ENCODE measurements around the gene GNA12. TPM values are rescaled to one million over a fixed set of nuclear protein-coding genes. Genes with fewer than 3 reads are reported as not detected.

The GNA12 gene
- total and polyA plus RNA-seq, 2 of the 4 experiments (the other 2 are of a cell fraction), result 14.3 to 93.9 TPM

DNA sequence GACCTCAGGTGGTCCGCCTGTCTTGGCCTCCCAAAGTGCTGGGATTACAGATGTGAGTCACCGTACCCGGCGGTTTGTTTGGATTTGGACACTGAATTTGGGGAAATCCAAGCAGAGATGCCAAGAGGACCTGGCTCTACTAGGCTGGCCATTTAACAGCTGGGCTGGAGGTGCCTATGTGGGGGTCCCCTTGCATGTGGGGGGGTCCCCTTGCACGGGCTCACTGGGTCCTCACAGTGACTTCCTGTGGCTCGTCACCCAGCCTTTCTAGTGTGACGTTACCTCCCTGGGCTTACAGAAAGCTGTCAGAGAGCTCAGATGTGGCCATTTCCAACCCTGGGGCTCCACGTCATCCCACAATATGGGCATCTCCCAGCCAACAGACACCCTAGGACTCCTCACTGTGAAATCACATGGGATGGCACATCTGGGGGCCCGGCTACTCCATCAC is 49.3 kb upstream of the GNA12 start:
- no peak overlapping the region for H2BK120ac ChIP-seq (ENCODE audit: low read depth, low read length)
- CTCF ChIA-PET, result no interaction called here
- no peaks in the 10 kb centered on the region for H3K36me3 ChIP-seq (ENCODE audit: control insufficient read depth, insufficient read depth, low read length)
- no peak overlapping the region for H2AK5ac ChIP-seq (ENCODE audit: low read depth, low read length)
- WGBS, 2 experiments (ENCODE audit: extremely low coverage in 2 of 2, insufficient read length in 1 of 2), result no CpG with 5 or more reads among the region's 9 CpGs
- H3K23ac ChIP-seq (ENCODE audit: low read depth, low read length), result no peak overlapping the region
- in situ Hi-C loops (cut with MboI; ENCODE audit: low sequenced_read_pairs), result no loop called here
- H4K20me1 ChIP-seq (ENCODE audit: insufficient read depth, low read length), result no peaks in the 10 kb centered on the region
- no peak overlapping the region for H3K14ac ChIP-seq (replicated peaks; ENCODE audit: low read depth, low read length)
- no peak overlapping the region for H4K5ac ChIP-seq (ENCODE audit: low read depth, low read length)
- no peak overlapping the region for H3K18ac ChIP-seq (ENCODE audit: low read depth, low read length)
- H3K9me1 ChIP-seq (ENCODE audit: insufficient read depth, low read length), result no peaks in the 10 kb centered on the region
- no peaks in the 10 kb centered on the region for H3K79me1 ChIP-seq (ENCODE audit: low read depth in 1 of 2, low read length in 2 of 2)
- H3K4me1 ChIP-seq (ENCODE audit: control insufficient read depth, insufficient read depth, low read length), result no peaks in the 10 kb centered on the region
- dilution Hi-C loops (cut with HindIII; ENCODE audit: low sequenced_read_pairs, unreplicated experiment), result no loop called here
- BruUV-seq (replicated peaks), result no TSS peak
- H2BK15ac ChIP-seq (ENCODE audit: low read depth, low read length), result no peak overlapping the region
- no peak overlapping the region for H3K4ac ChIP-seq (ENCODE audit: low read depth, low read length)
- H2BK5ac ChIP-seq (ENCODE audit: low read depth, low read length, poor library complexity, severe bottlenecking), result no peak overlapping the region
- no peak overlapping the region for H3K9ac ChIP-seq (ENCODE audit: low read depth, low read length)
- no peak overlapping the region for H4K91ac ChIP-seq (ENCODE audit: insufficient read depth, low read depth, low read length)
- no peak overlapping the region for H3K56ac ChIP-seq (ENCODE audit: extremely low read depth, insufficient read depth, low read length)
- intact Hi-C loops (cut with micrococcal nuclease), result no loop called here
- H4K8ac ChIP-seq (ENCODE audit: low read depth in 2 of 2, low read length in 2 of 2), result no peak overlapping the region
- no peak overlapping the region for H3K4me2 ChIP-seq (ENCODE audit: low read depth, low read length)
- H3K27me3 ChIP-seq (ENCODE audit: control insufficient read depth, insufficient read depth, low read length), result peaks cover 2% of the 10 kb centered on the region; the same call in 1 of the 2 replicates
- TF ChIP-seq POLR2A (IDR thresholded peaks at IDR 0.05; ENCODE audit: low read depth, low read length) (no peak), MAFK (IDR thresholded peaks at IDR 0.05; ENCODE audit: low read depth, low read length) (no peak), CHD1 (IDR thresholded peaks at IDR 0.05; ENCODE audit: low read depth, low read length) (no peak), NFE2L2 (IDR thresholded peaks at IDR 0.05; ENCODE audit: low read depth, low read length) (no peak), MXI1 (IDR thresholded peaks at IDR 0.05; ENCODE audit: borderline replicate concordance, low read depth, low read length) (no peak)
- TF ChIP-seq, protein P1, sequence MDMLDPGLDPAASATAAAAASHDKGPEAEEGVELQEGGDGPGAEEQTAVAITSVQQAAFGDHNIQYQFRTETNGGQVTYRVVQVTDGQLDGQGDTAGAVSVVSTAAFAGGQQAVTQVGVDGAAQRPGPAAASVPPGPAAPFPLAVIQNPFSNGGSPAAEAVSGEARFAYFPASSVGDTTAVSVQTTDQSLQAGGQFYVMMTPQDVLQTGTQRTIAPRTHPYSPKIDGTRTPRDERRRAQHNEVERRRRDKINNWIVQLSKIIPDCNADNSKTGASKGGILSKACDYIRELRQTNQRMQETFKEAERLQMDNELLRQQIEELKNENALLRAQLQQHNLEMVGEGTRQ (IDR thresholded peaks at IDR 0.05; ENCODE audit: low read depth, low read length), result no peak
- no peak for DNase-seq
- H3K9me3 ChIP-seq (ENCODE audit: control insufficient read depth, insufficient read depth, low read length), result peaks cover 1% of the 10 kb centered on the region
- H3K27ac ChIP-seq (ENCODE audit: insufficient read depth, low read length), result no peak overlapping the region
- H2AK9ac ChIP-seq (replicated peaks; ENCODE audit: low read depth, low read length, poor library complexity), result no peak overlapping the region
- H3K4me3 ChIP-seq (ENCODE audit: insufficient read depth, low read depth, low read length), result no peak overlapping the region
- POLR2A ChIA-PET (ENCODE audit: unreplicated experiment), result no interaction called here
- no peak overlapping the region for H2BK20ac ChIP-seq (ENCODE audit: low read depth, low read length)
- no peak overlapping the region for H2AFZ ChIP-seq (replicated peaks; ENCODE audit: low read length, poor library complexity)
- ATAC-seq (ENCODE audit: low read depth), result no peak

All from IMR-90 (cell line).